ENCODE results near the gene KMO. TPM values are rescaled to one million over a fixed set of nuclear protein-coding genes. Genes with fewer than 3 reads are reported as not detected.

The KMO gene
- total and polyA plus RNA-seq, 2 of the 8 experiments (the other 6 are each of a cell fraction or from before 2014, with no cell fraction given): not detected

GRCh38 chr1:241531195-241532161, 700 bp upstream of the KMO start:
- Histone ChIP-seq H3K23me2 (ENCODE audit: low read depth, low read length) (no peaks in the 10 kb centered on the region), H4K91ac (replicated peaks; ENCODE audit: insufficient read length, low read length) (no peak overlapping the region), H2BK120ac (replicated peaks; ENCODE audit: low read depth, low read length) (no peak overlapping the region), H3K27me3 (replicated peaks in 1 of 4; ENCODE audit: control insufficient read depth in 3 of 4, extremely low read depth in 1 of 4, insufficient read depth in 3 of 4, low read length in 3 of 4) (no peaks in the 10 kb centered on the region), H3K14ac (ENCODE audit: insufficient read length) (no peak overlapping the region), H4K5ac (ENCODE audit: insufficient read length, low read depth, low read length) (no peak overlapping the region), H3K23ac (ENCODE audit: insufficient read length) (no peak overlapping the region), H2AFZ (ENCODE audit: low read length) (0 out of 2 replicates have a peak overlapping the region, but pooled peaks have one; percentile 5), H3K4me2 (ENCODE audit: insufficient read depth in 1 of 2, low read depth in 2 of 2, low read length in 2 of 2) (no peak overlapping the region), H4K8ac (ENCODE audit: extremely low read depth, insufficient read depth, low read length) (no peak overlapping the region), H3K79me2 (ENCODE audit: control insufficient read depth in 1 of 2, insufficient read depth in 2 of 2, low read length in 2 of 2) (no peaks in the 10 kb centered on the region), H2BK5ac (ENCODE audit: low read depth, low read length) (no peak overlapping the region), H2BK20ac (ENCODE audit: low read length) (no peak overlapping the region), H3K4ac (replicated peaks; ENCODE audit: insufficient read length, low read depth, low read length) (no peak overlapping the region), H3K36me3 (ENCODE audit: control insufficient read depth in 2 of 4, insufficient read depth in 4 of 4, low read length in 3 of 4) (no peaks in the 10 kb centered on the region), H2BK12ac (ENCODE audit: low read depth, low read length) (no peak overlapping the region), H3K9me3 (ENCODE audit: insufficient read depth in 2 of 2, low read depth in 1 of 2, low read length in 1 of 2) (no peaks in the 10 kb centered on the region), H3K9ac (replicated peaks in 1 of 4; ENCODE audit: extremely low read depth in 1 of 4, low read depth in 3 of 4, low read length in 3 of 4) (no peak overlapping the region), H2BK15ac (ENCODE audit: low read length) (no peak overlapping the region), H3K79me1 (ENCODE audit: low read depth, low read length) (no peaks in the 10 kb centered on the region), H3K56ac (replicated peaks; ENCODE audit: insufficient read length, low read depth, low read length) (no peak overlapping the region), H3K4me3 (ENCODE audit: extremely low read depth in 1 of 4, insufficient read depth in 2 of 4, low read depth in 3 of 4, low read length in 4 of 4) (no peak overlapping the region), H3K27ac (ENCODE audit: low read depth, low read length) (no peak overlapping the region), H3K18ac (ENCODE audit: extremely low read depth, low read length) (no peak overlapping the region), H2AK5ac (ENCODE audit: low read depth, low read length) (no peak overlapping the region), H4K20me1 (replicated peaks in 1 of 2; ENCODE audit: control insufficient read depth in 1 of 2, insufficient read depth in 2 of 2, low read length in 2 of 2) (no peaks in the 10 kb centered on the region), H3K4me1 (replicated peaks in 1 of 4; ENCODE audit: control insufficient read depth in 3 of 4, insufficient read depth in 4 of 4, low read length in 3 of 4) (no peaks in the 10 kb centered on the region)
- no peak for TF ChIP-seq SAP30 (IDR thresholded peaks at IDR 0.05; ENCODE audit: insufficient read depth, insufficient replicate concordance, low read length)
- TF ChIP-seq RAD21 (IDR thresholded peaks at IDR 0.05 in 1 of 2, conservative IDR thresholded peaks at IDR 0.05 in 1 of 2; ENCODE audit: low read depth in 2 of 2, low read length in 2 of 2): peak in 1 of 2 experiments; percentile 64; a peak in 3 of 4 replicates
- TF ChIP-seq CTCF (IDR thresholded peaks at IDR 0.05; ENCODE audit: control extremely low read depth in 1 of 3, insufficient read depth in 1 of 3, low read depth in 1 of 3, low read length in 3 of 3): peak in 2 of 3 experiments; percentile 31 to 43; a peak in 2 of 4 replicates
- no peak for TF ChIP-seq RXRA (IDR thresholded peaks at IDR 0.05; ENCODE audit: insufficient read depth, low read depth, low read length)
- no peak for TF ChIP-seq YY1 (IDR thresholded peaks at IDR 0.05; ENCODE audit: low read depth, low read length)
- DNase-seq (ENCODE audit: low read depth in 1 of 2, low spot score in 2 of 2) (no peak), FAIRE-seq (no peak)
- POLR2A ChIA-PET (ENCODE audit: partially characterized antibody): no interaction called here
- CTCF ChIA-PET (ENCODE audit: partially characterized antibody): interaction anchor here (1.0 to 1.2 kb wide), 2 partner anchors 80 to 924 kb away, joined by 3 to 7 read pairs; no protein-coding TSS in a partner anchor
- 46% methylated on average over 11 of the region's 11 CpGs; no CpG with 5 or more reads in 1 of the 2 experiments for WGBS, 2 experiments (ENCODE audit: extremely low coverage in 1 of 2, insufficient coverage in 1 of 2, insufficient read length in 1 of 2, insufficient replicate concordance in 2 of 2, low coverage in 1 of 2, low lambda C conversion rate in 2 of 2, missing lambda C conversion rate in 1 of 2)
